HEK293 (cell line): ENCODE results near the gene ZNF124.

Experiments used
- IKZF3 ChIP-seq: fragments of 450-650 bp; IDR thresholded peaks from 2 replicates; pipeline ENCODE4 v1.5.0; 2018; ENCODE audit warnings: missing biosample characterization, mild to moderate bottlenecking, missing genetic modification characterization, moderate library complexity
- KLF1 ChIP-seq: fragments of 450-650 bp; formaldehyde crosslinking; IDR thresholded peaks from 2 replicates; pipeline ENCODE4 v1.5.1; 2016; ENCODE audit warnings: missing biosample characterization, missing genetic modification characterization
- MZF1 ChIP-seq: fragments of 450-650 bp; formaldehyde crosslinking; IDR thresholded peaks from 2 replicates; pipeline ENCODE4 v1.5.1; 2017; ENCODE audit warnings: missing biosample characterization, missing genetic modification characterization, borderline replicate concordance
- PRDM1 ChIP-seq: fragments of 450-650 bp; formaldehyde crosslinking; IDR thresholded peaks from 2 replicates; pipeline ENCODE4; 2016; ENCODE audit warnings: missing biosample characterization, missing genetic modification characterization
- YY1 ChIP-seq: fragments of 450-650 bp; formaldehyde crosslinking; IDR thresholded peaks from 2 replicates; pipeline ENCODE4 v1.5.1; 2018; ENCODE audit warnings: missing biosample characterization, missing genetic modification characterization
- ZFP37 ChIP-seq: fragments of 450-650 bp; formaldehyde crosslinking; IDR thresholded peaks from 2 replicates; pipeline ENCODE4 v1.5.1; 2016; ENCODE audit warnings: missing biosample characterization, missing genetic modification characterization
- ZNF335 ChIP-seq: fragments of 450-650 bp; formaldehyde crosslinking; conservative IDR thresholded peaks from 2 replicates; pipeline ENCODE4 v1.5.1; 2016; ENCODE audit warnings: missing biosample characterization, missing genetic modification characterization
- ZNF571 ChIP-seq: fragments of 450-650 bp; formaldehyde crosslinking; IDR thresholded peaks from 2 replicates; pipeline ENCODE4 v1.5.0; 2017; ENCODE audit warnings: missing biosample characterization, missing genetic modification characterization
- TF ChIP-seq, protein P1 (sequence below): fragments of 450-650 bp; formaldehyde crosslinking; IDR thresholded peaks from 2 replicates; pipeline ENCODE4 v1.5.1; 2016; ENCODE audit warnings: missing biosample characterization, missing genetic modification characterization
- TF ChIP-seq, protein P2 (sequence below): fragments of 450-650 bp; formaldehyde crosslinking; IDR thresholded peaks from 2 replicates; pipeline ENCODE4 v1.5.1; 2016; ENCODE audit warnings: missing biosample characterization, missing genetic modification characterization
- TF ChIP-seq, protein P3 (sequence below): IDR thresholded peaks from 2 replicates; pipeline ENCODE4 v1.6.1; 2011; ENCODE audit warnings: mild to moderate bottlenecking, low read depth, low read length, borderline replicate concordance
- TF ChIP-seq, protein P4 (sequence below): sonication (generic); formaldehyde crosslinking; IDR thresholded peaks from 2 replicates; pipeline ENCODE4 v1.8.1; 2022; ENCODE audit warnings: mild to moderate bottlenecking, moderate library complexity, missing genetic modification reagents

DNA sequence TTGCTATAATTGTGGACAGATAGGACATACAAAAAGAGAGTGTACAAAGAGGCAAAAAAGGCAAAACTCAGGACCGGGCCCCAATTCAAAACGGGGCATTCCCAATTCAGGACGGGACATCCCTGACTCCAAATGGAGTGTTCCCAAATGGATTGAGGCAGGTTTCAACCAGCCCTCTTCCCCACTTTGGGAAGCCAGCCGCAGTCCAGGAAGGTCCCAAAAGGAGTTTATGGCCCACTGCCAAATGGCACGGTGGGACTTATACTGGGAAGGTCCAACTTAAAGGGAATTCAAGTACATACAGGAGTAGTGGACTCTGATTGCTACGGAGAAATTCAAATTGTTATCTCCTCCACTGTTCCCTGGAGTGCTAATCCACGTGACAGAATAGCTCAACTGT lies 64.1 kb downstream of the ZNF124 start:
- TF ChIP-seq, protein P1, sequence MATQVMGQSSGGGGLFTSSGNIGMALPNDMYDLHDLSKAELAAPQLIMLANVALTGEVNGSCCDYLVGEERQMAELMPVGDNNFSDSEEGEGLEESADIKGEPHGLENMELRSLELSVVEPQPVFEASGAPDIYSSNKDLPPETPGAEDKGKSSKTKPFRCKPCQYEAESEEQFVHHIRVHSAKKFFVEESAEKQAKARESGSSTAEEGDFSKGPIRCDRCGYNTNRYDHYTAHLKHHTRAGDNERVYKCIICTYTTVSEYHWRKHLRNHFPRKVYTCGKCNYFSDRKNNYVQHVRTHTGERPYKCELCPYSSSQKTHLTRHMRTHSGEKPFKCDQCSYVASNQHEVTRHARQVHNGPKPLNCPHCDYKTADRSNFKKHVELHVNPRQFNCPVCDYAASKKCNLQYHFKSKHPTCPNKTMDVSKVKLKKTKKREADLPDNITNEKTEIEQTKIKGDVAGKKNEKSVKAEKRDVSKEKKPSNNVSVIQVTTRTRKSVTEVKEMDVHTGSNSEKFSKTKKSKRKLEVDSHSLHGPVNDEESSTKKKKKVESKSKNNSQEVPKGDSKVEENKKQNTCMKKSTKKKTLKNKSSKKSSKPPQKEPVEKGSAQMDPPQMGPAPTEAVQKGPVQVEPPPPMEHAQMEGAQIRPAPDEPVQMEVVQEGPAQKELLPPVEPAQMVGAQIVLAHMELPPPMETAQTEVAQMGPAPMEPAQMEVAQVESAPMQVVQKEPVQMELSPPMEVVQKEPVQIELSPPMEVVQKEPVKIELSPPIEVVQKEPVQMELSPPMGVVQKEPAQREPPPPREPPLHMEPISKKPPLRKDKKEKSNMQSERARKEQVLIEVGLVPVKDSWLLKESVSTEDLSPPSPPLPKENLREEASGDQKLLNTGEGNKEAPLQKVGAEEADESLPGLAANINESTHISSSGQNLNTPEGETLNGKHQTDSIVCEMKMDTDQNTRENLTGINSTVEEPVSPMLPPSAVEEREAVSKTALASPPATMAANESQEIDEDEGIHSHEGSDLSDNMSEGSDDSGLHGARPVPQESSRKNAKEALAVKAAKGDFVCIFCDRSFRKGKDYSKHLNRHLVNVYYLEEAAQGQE (tag by site-specific recombination): no peak
- TF ChIP-seq ZFP37 (tag by site-specific recombination) (no peak), ZNF335 (no peak), PRDM1 (tag by site-specific recombination) (no peak), YY1 (tag by site-specific recombination) (no peak), KLF1 (tag by site-specific recombination) (no peak), MZF1 (tag by site-specific recombination) (no peak), ZNF571 (no peak), IKZF3 (no peak)
- TF ChIP-seq, protein P2, sequence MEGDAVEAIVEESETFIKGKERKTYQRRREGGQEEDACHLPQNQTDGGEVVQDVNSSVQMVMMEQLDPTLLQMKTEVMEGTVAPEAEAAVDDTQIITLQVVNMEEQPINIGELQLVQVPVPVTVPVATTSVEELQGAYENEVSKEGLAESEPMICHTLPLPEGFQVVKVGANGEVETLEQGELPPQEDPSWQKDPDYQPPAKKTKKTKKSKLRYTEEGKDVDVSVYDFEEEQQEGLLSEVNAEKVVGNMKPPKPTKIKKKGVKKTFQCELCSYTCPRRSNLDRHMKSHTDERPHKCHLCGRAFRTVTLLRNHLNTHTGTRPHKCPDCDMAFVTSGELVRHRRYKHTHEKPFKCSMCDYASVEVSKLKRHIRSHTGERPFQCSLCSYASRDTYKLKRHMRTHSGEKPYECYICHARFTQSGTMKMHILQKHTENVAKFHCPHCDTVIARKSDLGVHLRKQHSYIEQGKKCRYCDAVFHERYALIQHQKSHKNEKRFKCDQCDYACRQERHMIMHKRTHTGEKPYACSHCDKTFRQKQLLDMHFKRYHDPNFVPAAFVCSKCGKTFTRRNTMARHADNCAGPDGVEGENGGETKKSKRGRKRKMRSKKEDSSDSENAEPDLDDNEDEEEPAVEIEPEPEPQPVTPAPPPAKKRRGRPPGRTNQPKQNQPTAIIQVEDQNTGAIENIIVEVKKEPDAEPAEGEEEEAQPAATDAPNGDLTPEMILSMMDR (tag by site-specific recombination): no peak
- TF ChIP-seq, protein P3, sequence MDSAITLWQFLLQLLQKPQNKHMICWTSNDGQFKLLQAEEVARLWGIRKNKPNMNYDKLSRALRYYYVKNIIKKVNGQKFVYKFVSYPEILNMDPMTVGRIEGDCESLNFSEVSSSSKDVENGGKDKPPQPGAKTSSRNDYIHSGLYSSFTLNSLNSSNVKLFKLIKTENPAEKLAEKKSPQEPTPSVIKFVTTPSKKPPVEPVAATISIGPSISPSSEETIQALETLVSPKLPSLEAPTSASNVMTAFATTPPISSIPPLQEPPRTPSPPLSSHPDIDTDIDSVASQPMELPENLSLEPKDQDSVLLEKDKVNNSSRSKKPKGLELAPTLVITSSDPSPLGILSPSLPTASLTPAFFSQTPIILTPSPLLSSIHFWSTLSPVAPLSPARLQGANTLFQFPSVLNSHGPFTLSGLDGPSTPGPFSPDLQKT: no peak
- TF ChIP-seq, protein P4, sequence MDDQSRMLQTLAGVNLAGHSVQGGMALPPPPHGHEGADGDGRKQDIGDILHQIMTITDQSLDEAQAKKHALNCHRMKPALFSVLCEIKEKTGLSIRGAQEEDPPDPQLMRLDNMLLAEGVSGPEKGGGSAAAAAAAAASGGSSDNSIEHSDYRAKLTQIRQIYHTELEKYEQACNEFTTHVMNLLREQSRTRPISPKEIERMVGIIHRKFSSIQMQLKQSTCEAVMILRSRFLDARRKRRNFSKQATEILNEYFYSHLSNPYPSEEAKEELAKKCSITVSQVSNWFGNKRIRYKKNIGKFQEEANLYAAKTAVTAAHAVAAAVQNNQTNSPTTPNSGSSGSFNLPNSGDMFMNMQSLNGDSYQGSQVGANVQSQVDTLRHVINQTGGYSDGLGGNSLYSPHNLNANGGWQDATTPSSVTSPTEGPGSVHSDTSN (CRISPR knock-in tag): no peak
